GM12878 (cell line): Measurements from ENCODE around the gene C1orf174. TPM values are rescaled to one million over a fixed set of nuclear protein-coding genes. Genes with fewer than 3 reads are reported as not detected.

ENCODE experiments used
- ATAC-seq: fragments of 200-7000 bp; cut with Tn5 transposase; 3 replicates; pipeline ENCODE4 v1.9.1; 2020; ENCODE audit warnings: mild to moderate bottlenecking, moderate library complexity
- BruUV-seq: library from RNA; stranded (reverse); fragments of 400-500 nt; replicated peaks from 2 replicates; lab custom pipeline; 2021; lab: Mats Ljungman, UMichigan
- CTCF ChIA-PET: fragments of 300-600 bp; sonication (Branson Sonifier 250); formaldehyde crosslinking; extraction: SDS; loops from one replicate; lab custom pipeline; 2021; ENCODE audit warnings: inconsistent platforms; lab: Yijun Ruan, JAX
- POLR2A ChIA-PET: fragments of 350-600 bp; formaldehyde crosslinking; extraction: SDS; loops from one replicate; lab custom pipeline; 2021; ENCODE audit warnings: inconsistent platforms; lab: Charles Lee
- RAD21 ChIA-PET: fragments of 300-600 bp; sonication (Branson Sonifier 250); formaldehyde crosslinking; loops from one replicate; lab custom pipeline; 2023; ENCODE audit warnings: antibody characterized with exemption; ENCODE audit not compliant: unreplicated experiment; lab: Charles Lee
- SMC1A ChIA-PET: fragments of 300-600 bp; sonication (Branson Sonifier 250); formaldehyde crosslinking; loops from one replicate; lab custom pipeline; 2023; ENCODE audit not compliant: unreplicated experiment, uncharacterized antibody; lab: Charles Lee
- DNase-seq: peaks from one replicate; pipeline ENCODE4 v3.0.0-alpha.2; 2011; ENCODE audit warnings: low read depth, low spot score
- FAIRE-seq: peaks from 3 replicates; lab custom pipeline; 2011; peaks lifted over from hg19 to GRCh38; lab: Jason Lieb, UNC
- H2AFZ ChIP-seq: 2 replicates; pipeline ENCODE4 v1.6.0; 2011; ENCODE audit warnings: low read depth, low read length, control low read depth; ENCODE audit not compliant: control insufficient read depth
- H3K27ac ChIP-seq: 2 replicates; pipeline ENCODE4 v1.5.1; 2011; ENCODE audit warnings: control low read depth; ENCODE audit not compliant: control insufficient read depth, insufficient read depth
- H3K27me3 ChIP-seq, 2 experiments: replicated peaks in 1 of 2; 2 replicates each; pipeline versions ENCODE4 v1.6.0 to v1.6.1; 2011; ENCODE audit warnings: low read length in 1 of 2; ENCODE audit not compliant: control insufficient read depth in 2 of 2, insufficient read depth in 2 of 2
- H3K36me3 ChIP-seq, 2 experiments: 2 replicates each; pipeline ENCODE4 v1.5.1; 2011; ENCODE audit warnings: low read length in 1 of 2; ENCODE audit not compliant: control insufficient read depth in 2 of 2, insufficient read depth in 2 of 2
- H3K4me1 ChIP-seq: 2 replicates; pipeline ENCODE4 v1.6.1; 2011; ENCODE audit warnings: mild to moderate bottlenecking, low read length, moderate library complexity, mixed read lengths; ENCODE audit not compliant: control insufficient read depth, insufficient read depth
- H3K4me2 ChIP-seq: 2 replicates; pipeline ENCODE4 v1.6.0; 2011; ENCODE audit warnings: control low read depth; ENCODE audit not compliant: control insufficient read depth, insufficient read depth
- H3K4me3 ChIP-seq: fragments of 200-600 bp; sonication (generic); 2 replicates; pipeline ENCODE4 v1.5.1; 2016
- H3K79me2 ChIP-seq: 2 replicates; pipeline ENCODE4 v1.6.0; 2011; ENCODE audit warnings: low read length; ENCODE audit not compliant: control insufficient read depth, insufficient read depth
- H3K9ac ChIP-seq: 2 replicates; pipeline ENCODE4 v1.8.0; 2011; ENCODE audit warnings: low read length, control low read depth, mixed read lengths; ENCODE audit not compliant: control insufficient read depth, insufficient read depth
- H3K9me3 ChIP-seq: replicated peaks from 3 replicates; pipeline ENCODE4 v1.5.1; 2011; ENCODE audit warnings: mild to moderate bottlenecking, low read length; ENCODE audit not compliant: control insufficient read depth, insufficient read depth
- H4K20me1 ChIP-seq: 2 replicates; pipeline ENCODE4 v1.6.0; 2011; ENCODE audit not compliant: control insufficient read depth, insufficient read depth
- BHLHE40 ChIP-seq, 2 experiments: fragments of 450-650 bp in 1 of 2; IDR thresholded peaks; 2 replicates each; pipeline ENCODE4 v1.6.1; 2011 to 2017; ENCODE audit warnings: low read depth in 2 of 2, borderline replicate concordance in 1 of 2, improper control_type of control experiment in 1 of 2, low read length in 1 of 2, mild to moderate bottlenecking in 1 of 2
- BMI1 ChIP-seq: fragments of 450-650 bp; IDR thresholded peaks from 2 replicates; pipeline ENCODE4 v1.6.1; 2016; ENCODE audit warnings: mild to moderate bottlenecking, moderate library complexity, borderline replicate concordance
- CHD4 ChIP-seq: fragments of 200-600 bp; sonication (generic); IDR thresholded peaks from 2 replicates; pipeline ENCODE4 v1.6.1; 2016; ENCODE audit warnings: mild to moderate bottlenecking
- CREB1 ChIP-seq: IDR thresholded peaks from 2 replicates; pipeline ENCODE4 v1.6.1; 2012; ENCODE audit warnings: low read depth, mild to moderate bottlenecking, inconsistent platforms
- GATAD2B ChIP-seq: fragments of 450-650 bp; conservative IDR thresholded peaks from 2 replicates; pipeline ENCODE4 v1.6.1; 2017; ENCODE audit warnings: low read depth, mild to moderate bottlenecking, moderate library complexity
- MYC ChIP-seq: IDR thresholded peaks from 2 replicates; pipeline ENCODE4 v1.6.1; 2011; ENCODE audit warnings: mild to moderate bottlenecking, low read length, moderate library complexity, inconsistent platforms; ENCODE audit not compliant: insufficient read depth, insufficient replicate concordance, insufficient read length, severe bottlenecking
- NFXL1 ChIP-seq: fragments of 450-650 bp; IDR thresholded peaks from 2 replicates; pipeline ENCODE4 v1.6.1; 2017; ENCODE audit warnings: antibody characterized with exemption, mild to moderate bottlenecking, borderline replicate concordance
- NR2F1 ChIP-seq: fragments of 450-650 bp; conservative IDR thresholded peaks from 2 replicates; pipeline ENCODE4 v1.6.1; 2017; ENCODE audit warnings: mild to moderate bottlenecking
- POLR2A ChIP-seq: IDR thresholded peaks from 2 replicates; pipeline ENCODE4 v1.6.1; 2011; ENCODE audit warnings: low read depth, mild to moderate bottlenecking, low read length
- RAD51 ChIP-seq: fragments of 450-650 bp; IDR thresholded peaks from 2 replicates; pipeline ENCODE4 v1.6.1; 2016; ENCODE audit warnings: moderate library complexity, mild to moderate bottlenecking, inconsistent platforms
- SMARCA5 ChIP-seq: fragments of 450-650 bp; IDR thresholded peaks from 2 replicates; pipeline ENCODE4 v1.6.1; 2017; ENCODE audit warnings: mild to moderate bottlenecking
- STAT1 ChIP-seq: fragments of 450-650 bp; conservative IDR thresholded peaks from 2 replicates; pipeline ENCODE4 v1.6.1; 2014; ENCODE audit warnings: antibody characterized with exemption, mild to moderate bottlenecking
- ZNF384 ChIP-seq: IDR thresholded peaks from 2 replicates; pipeline ENCODE4 v1.6.1; 2012; ENCODE audit warnings: low read depth, mild to moderate bottlenecking, low read length, improper control_type of control experiment, borderline replicate concordance
- WGBS: methylation state at CpG from one replicate; pipeline ENCODE4 v1.1.6; 2016; ENCODE audit warnings: low lambda C conversion rate; ENCODE audit not compliant: insufficient replicate concordance, insufficient coverage; ENCODE audit errors: missing lambda C conversion rate; 5-methylcytosine and 5-hydroxymethylcytosine counted together
- in situ Hi-C: fragments of 300-500 bp; cut with MboI; formaldehyde crosslinking; loops from 9 replicates; pipeline ENCODE4 v1.14.3; 2018; ENCODE audit warnings: mixed read lengths
- intact Hi-C: fragments of 100-400 bp; cut with micrococcal nuclease; formaldehyde crosslinking; loops from one replicate; pipeline ENCODE4 v1.14.2; 2022; ENCODE audit not compliant: unreplicated experiment
- polyA plus RNA-seq, 11 experiments: library from polyadenylated mRNA; depleted of rRNA in 4 of 11; unstranded in 6 of 11; stranded (reverse) in 5 of 11; fragments of >200 nt; fragmentation: Nextera tagmentation in 4 of 11; fragmentation: Illumina TruSeq in 1 of 11; extraction: Ambion mirVana in 4 of 11; extraction: Trizol in 1 of 11; gene quantifications; 1 replicate in 1 of 11; 2 replicates in 10 of 11; pipeline versions ENCODE4 v1.2.1 to v1.2.3, GENCODE V29; 2011 to 2016; ENCODE audit warnings: inconsistent platforms in 2 of 11, missing spikeins in 2 of 11, low read depth in 1 of 11
- total RNA-seq, 4 experiments: library from RNA; depleted of rRNA in 3 of 4; stranded (reverse); fragments of >200 nt in 3 of 4; fragmentation: Illumina TruSeq in 1 of 4; extraction: Trizol in 1 of 4; gene quantifications; 2 replicates each; pipeline versions ENCODE4 v1.2.1 to v1.2.3, GENCODE V29; 2013 to 2021
- TF ChIP-seq, protein P1 (sequence below): IDR thresholded peaks from 2 replicates; pipeline ENCODE4 v1.6.1; 2011; ENCODE audit warnings: borderline replicate concordance, low read depth, mild to moderate bottlenecking, moderate library complexity, mixed read lengths, low read length; ENCODE audit not compliant: insufficient read depth; ENCODE audit errors: extremely low read length
- TF ChIP-seq, protein P2 (sequence below): fragments of 150-350 bp; IDR thresholded peaks from 2 replicates; pipeline ENCODE4 v1.6.1; 2014; ENCODE audit warnings: mild to moderate bottlenecking, low read depth, low read length
- TF ChIP-seq, protein P3 (sequence below): IDR thresholded peaks from 2 replicates; pipeline ENCODE4 v1.6.1; 2012; ENCODE audit warnings: improper control_type of control experiment, low read depth, low read length; ENCODE audit not compliant: insufficient replicate concordance

The C1orf174 gene
- total and polyA plus RNA-seq, 10 of the 15 experiments (the other 5 are each of a cell fraction or from before 2014, with no cell fraction given) = 17.5 to 35.4 (median 25.1) TPM

DNA sequence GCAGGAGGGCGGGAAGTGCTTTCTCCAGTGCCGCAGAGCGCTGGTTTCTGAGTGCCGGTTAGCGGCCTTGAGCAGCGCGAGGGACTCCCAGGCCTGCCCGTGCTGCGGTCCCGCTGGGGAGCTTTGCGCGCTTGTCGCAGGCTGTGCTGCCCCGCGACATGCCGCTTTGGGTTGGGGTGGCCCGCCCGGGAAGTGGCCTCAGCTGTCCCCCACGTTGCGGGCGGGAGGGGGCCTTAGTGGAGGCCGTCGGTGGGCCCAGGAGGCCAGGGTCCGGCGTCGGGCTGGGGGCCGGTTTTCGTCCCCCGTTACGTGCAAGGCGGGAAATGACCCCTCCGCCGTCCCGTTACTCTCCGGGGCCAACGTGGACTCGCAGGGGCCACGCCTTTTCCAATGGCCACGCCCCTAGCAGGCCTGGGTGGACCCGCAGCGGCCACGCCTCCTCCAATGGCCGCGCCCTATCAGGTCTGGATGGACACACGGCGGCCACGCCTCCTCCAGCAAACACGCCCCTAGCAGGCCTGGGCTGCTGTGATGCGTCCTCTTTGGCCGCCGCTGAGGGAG is 977 bp upstream of the C1orf174 start:
- Histone ChIP-seq H3K4me3 (peak overlapping the region; percentile 82), H4K20me1 (no peaks in the 10 kb centered on the region), H3K4me2 (peak overlapping the region; percentile 83), H3K79me2 (peaks cover 27% of the 10 kb centered on the region), H3K36me3 (no peaks in the 10 kb centered on the region), H3K9ac (peak overlapping the region; percentile 87), H3K27ac (peak overlapping the region; percentile 93), H3K9me3 (no peaks in the 10 kb centered on the region; the same call in 2 of the 3 replicates), H3K27me3 (no peaks in the 10 kb centered on the region), H2AFZ (peak overlapping the region; percentile 97), H3K4me1 (no peaks in the 10 kb centered on the region)
- 1% methylated on average over 38 of the region's 51 CpGs for WGBS
- RAD21 ChIA-PET = interaction anchor here (1.4 to 1.5 kb wide), 2 partner anchors 13 to 43 kb away, joined by 4 to 5 read pairs; partner anchors contain the start of gene DFFB
- FAIRE-seq (peak; percentile 93), ATAC-seq (peak; percentile 85), DNase-seq (peak; percentile 86)
- CTCF ChIA-PET = no interaction called here
- SMC1A ChIA-PET = interaction anchor here (0.6 kb wide), 1 partner anchor 43 kb away, joined by 3 read pairs; no protein-coding TSS in a partner anchor
- POLR2A ChIA-PET = interaction anchor here (1.0 kb wide), 1 partner anchor 44 kb away, joined by 4 read pairs; the partner anchor contains the start of genes CEP104 and DFFB
- intact Hi-C loops = loop anchor here (1.0 to 5.0 kb wide), 2 partner anchors 44 to 104 kb away; partner anchors contain the start of genes CEP104, DFFB and LRRC47
- in situ Hi-C loops = no loop called here
- no TSS peak for BruUV-seq
- TF ChIP-seq, protein P1, sequence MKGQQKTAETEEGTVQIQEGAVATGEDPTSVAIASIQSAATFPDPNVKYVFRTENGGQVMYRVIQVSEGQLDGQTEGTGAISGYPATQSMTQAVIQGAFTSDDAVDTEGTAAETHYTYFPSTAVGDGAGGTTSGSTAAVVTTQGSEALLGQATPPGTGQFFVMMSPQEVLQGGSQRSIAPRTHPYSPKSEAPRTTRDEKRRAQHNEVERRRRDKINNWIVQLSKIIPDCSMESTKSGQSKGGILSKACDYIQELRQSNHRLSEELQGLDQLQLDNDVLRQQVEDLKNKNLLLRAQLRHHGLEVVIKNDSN = no peak
- peak; percentile 64; the same call in 1 of the 2 replicates for TF ChIP-seq POLR2A
- TF ChIP-seq RAD51 = no peak
- peak; percentile 14; the same call in 1 of the 2 replicates for TF ChIP-seq NR2F1
- TF ChIP-seq BHLHE40 (IDR thresholded peaks at IDR 0.05; ENCODE audit: borderline replicate concordance in 1 of 2, low read depth in 2 of 2, low read length in 1 of 2) = peak in 1 of 2 experiments; percentile 59; a peak in 1 of 4 replicates
- TF ChIP-seq STAT1 = 0 out of 2 replicates have a peak, but pooled peaks have one; percentile 9
- TF ChIP-seq CHD4 = no peak
- TF ChIP-seq BMI1 = no peak
- TF ChIP-seq, protein P2, sequence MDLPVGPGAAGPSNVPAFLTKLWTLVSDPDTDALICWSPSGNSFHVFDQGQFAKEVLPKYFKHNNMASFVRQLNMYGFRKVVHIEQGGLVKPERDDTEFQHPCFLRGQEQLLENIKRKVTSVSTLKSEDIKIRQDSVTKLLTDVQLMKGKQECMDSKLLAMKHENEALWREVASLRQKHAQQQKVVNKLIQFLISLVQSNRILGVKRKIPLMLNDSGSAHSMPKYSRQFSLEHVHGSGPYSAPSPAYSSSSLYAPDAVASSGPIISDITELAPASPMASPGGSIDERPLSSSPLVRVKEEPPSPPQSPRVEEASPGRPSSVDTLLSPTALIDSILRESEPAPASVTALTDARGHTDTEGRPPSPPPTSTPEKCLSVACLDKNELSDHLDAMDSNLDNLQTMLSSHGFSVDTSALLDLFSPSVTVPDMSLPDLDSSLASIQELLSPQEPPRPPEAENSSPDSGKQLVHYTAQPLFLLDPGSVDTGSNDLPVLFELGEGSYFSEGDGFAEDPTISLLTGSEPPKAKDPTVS = no peak
- TF ChIP-seq ZNF384 = no peak
- peak; percentile 68 for TF ChIP-seq GATAD2B
- TF ChIP-seq, protein P3, sequence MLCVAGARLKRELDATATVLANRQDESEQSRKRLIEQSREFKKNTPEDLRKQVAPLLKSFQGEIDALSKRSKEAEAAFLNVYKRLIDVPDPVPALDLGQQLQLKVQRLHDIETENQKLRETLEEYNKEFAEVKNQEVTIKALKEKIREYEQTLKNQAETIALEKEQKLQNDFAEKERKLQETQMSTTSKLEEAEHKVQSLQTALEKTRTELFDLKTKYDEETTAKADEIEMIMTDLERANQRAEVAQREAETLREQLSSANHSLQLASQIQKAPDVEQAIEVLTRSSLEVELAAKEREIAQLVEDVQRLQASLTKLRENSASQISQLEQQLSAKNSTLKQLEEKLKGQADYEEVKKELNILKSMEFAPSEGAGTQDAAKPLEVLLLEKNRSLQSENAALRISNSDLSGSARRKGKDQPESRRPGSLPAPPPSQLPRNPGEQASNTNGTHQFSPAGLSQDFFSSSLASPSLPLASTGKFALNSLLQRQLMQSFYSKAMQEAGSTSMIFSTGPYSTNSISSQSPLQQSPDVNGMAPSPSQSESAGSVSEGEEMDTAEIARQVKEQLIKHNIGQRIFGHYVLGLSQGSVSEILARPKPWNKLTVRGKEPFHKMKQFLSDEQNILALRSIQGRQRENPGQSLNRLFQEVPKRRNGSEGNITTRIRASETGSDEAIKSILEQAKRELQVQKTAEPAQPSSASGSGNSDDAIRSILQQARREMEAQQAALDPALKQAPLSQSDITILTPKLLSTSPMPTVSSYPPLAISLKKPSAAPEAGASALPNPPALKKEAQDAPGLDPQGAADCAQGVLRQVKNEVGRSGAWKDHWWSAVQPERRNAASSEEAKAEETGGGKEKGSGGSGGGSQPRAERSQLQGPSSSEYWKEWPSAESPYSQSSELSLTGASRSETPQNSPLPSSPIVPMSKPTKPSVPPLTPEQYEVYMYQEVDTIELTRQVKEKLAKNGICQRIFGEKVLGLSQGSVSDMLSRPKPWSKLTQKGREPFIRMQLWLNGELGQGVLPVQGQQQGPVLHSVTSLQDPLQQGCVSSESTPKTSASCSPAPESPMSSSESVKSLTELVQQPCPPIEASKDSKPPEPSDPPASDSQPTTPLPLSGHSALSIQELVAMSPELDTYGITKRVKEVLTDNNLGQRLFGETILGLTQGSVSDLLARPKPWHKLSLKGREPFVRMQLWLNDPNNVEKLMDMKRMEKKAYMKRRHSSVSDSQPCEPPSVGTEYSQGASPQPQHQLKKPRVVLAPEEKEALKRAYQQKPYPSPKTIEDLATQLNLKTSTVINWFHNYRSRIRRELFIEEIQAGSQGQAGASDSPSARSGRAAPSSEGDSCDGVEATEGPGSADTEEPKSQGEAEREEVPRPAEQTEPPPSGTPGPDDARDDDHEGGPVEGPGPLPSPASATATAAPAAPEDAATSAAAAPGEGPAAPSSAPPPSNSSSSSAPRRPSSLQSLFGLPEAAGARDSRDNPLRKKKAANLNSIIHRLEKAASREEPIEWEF = no peak
- TF ChIP-seq SMARCA5 = peak; percentile 74
- no peak for TF ChIP-seq MYC
- TF ChIP-seq CREB1 = peak; percentile 41; the same call in 1 of the 2 replicates
- no peak for TF ChIP-seq NFXL1
